ENCODE results near the gene CDC42EP5. TPM values are rescaled to one million over a fixed set of nuclear protein-coding genes. Genes with fewer than 3 reads are reported as not detected.
"Not testable (repeated sequence)": the region's sequence is repeated elsewhere in the genome, so short reads cannot be mapped to it uniquely, and the experiment has no call there.

Gene CDC42EP5
- total and polyA plus RNA-seq, 2 donors from 2014 or later: 19.3 to 29.9 TPM

DNA sequence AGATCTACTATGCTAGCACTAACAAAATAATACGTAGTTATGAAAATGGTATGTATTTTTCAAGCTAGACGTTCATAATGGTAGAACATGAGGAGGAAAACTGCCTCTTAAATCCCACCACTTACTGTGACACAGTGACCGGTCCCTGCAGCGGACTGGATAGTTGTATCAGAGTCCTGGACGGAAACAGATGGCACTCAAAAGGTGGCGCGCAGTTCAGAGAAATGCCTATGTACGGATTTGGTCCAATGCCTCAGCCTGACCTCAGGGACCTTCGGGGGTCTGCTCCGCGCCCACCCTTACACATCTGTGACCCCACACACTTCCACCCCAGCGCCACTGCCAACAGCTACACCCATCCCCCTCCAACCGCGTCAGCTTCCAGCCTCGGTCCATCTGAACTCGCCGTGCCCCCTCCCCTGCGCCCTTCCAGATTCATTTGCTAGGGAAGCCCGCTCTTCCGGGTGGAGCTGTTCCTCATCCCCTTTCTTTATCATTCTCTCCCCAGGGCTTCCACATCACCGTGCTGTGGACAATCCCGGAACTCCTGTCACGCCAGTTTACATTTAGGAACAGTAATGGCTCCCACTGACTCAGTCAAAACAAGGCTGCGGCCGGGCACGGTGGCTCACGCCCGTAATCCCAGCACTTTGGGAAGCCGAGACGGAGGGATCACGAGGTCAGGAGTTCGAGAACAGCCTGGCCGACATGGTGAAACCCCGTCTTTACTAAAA lies 24.9 kb downstream of the CDC42EP5 start:
- peaks cover 0 to 22% (median 20%) of the 10 kb centered on the region in 3 donors for H3K4me1 ChIP-seq (ENCODE audit: control insufficient read depth in 2 of 3, insufficient read depth in 2 of 3, low read depth in 1 of 3, low read length in 3 of 3)
- peak overlapping the region; percentile 99 for H3K27ac ChIP-seq (ENCODE audit: low read depth in 2 of 2, low read length in 2 of 2)
- no peaks in the 10 kb centered on the region for H3K9me3 ChIP-seq (ENCODE audit: control insufficient read depth in 2 of 3, insufficient read depth in 1 of 3, low read length in 3 of 3)
- peak; percentile 71 to 89 (median 82) for DNase-seq
- intact Hi-C loops (cut with DNase I): no loop called here
- H3K36me3 ChIP-seq (ENCODE audit: control insufficient read depth in 2 of 3, insufficient read depth in 3 of 3, low read length in 3 of 3): peaks cover 0 to 21% (median 16%) of the 10 kb centered on the region in 3 donors
- peak overlapping the region; percentile 94 to 97 (median 94) for H3K9ac ChIP-seq (ENCODE audit: low read length in 3 of 3)
- peak overlapping the region; percentile 95 to 97 (median 96) for H3K4me3 ChIP-seq (ENCODE audit: low read length in 3 of 3)
- FAIRE-seq: no peak
- H3K27me3 ChIP-seq (ENCODE audit: control insufficient read depth, insufficient read depth, low read length): no peaks in the 10 kb centered on the region
- TF ChIP-seq, protein P1, sequence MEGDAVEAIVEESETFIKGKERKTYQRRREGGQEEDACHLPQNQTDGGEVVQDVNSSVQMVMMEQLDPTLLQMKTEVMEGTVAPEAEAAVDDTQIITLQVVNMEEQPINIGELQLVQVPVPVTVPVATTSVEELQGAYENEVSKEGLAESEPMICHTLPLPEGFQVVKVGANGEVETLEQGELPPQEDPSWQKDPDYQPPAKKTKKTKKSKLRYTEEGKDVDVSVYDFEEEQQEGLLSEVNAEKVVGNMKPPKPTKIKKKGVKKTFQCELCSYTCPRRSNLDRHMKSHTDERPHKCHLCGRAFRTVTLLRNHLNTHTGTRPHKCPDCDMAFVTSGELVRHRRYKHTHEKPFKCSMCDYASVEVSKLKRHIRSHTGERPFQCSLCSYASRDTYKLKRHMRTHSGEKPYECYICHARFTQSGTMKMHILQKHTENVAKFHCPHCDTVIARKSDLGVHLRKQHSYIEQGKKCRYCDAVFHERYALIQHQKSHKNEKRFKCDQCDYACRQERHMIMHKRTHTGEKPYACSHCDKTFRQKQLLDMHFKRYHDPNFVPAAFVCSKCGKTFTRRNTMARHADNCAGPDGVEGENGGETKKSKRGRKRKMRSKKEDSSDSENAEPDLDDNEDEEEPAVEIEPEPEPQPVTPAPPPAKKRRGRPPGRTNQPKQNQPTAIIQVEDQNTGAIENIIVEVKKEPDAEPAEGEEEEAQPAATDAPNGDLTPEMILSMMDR (IDR thresholded peaks at IDR 0.05; ENCODE audit: borderline replicate concordance, extremely low read depth, insufficient read depth): no peak

DNA sequence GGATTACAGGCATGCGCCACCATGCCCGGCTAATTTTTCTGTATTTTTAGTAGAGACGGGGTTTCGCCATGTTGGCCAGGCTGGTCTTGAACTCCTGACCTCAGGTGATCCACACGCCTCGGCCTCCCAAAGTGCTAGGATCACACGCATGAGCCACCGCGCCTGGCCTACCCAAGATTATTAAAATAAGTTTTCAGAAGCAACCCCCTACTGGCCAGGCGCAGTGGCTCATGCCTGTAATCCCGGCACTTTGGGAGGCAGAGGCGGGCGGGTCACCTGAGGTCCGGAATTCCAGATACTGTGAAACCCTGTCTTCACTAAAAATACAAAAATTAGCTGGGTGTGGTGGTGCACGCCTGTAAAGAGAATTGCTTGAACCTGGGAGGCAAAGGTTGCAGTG lies 26.7 kb downstream of the CDC42EP5 start:
- H3K36me3 ChIP-seq (ENCODE audit: control insufficient read depth in 2 of 3, insufficient read depth in 3 of 3, low read length in 3 of 3); FAIRE-seq; H3K27ac ChIP-seq (ENCODE audit: low read depth in 2 of 2, low read length in 2 of 2); H3K9me3 ChIP-seq (ENCODE audit: control insufficient read depth in 2 of 3, insufficient read depth in 1 of 3, low read length in 3 of 3); H3K9ac ChIP-seq (ENCODE audit: low read length in 3 of 3); H3K4me3 ChIP-seq (ENCODE audit: low read length in 3 of 3); intact Hi-C loops (cut with DNase I); H3K27me3 ChIP-seq (ENCODE audit: control insufficient read depth, insufficient read depth, low read length): not testable (repeated sequence)
- peak in 1 of 5 donors; percentile 61 for DNase-seq
- H3K4me1 ChIP-seq (ENCODE audit: control insufficient read depth in 2 of 3, insufficient read depth in 2 of 3, low read depth in 1 of 3, low read length in 3 of 3): peaks cover 0 to 22% (median 17%) of the 10 kb centered on the region in 3 donors

DNA sequence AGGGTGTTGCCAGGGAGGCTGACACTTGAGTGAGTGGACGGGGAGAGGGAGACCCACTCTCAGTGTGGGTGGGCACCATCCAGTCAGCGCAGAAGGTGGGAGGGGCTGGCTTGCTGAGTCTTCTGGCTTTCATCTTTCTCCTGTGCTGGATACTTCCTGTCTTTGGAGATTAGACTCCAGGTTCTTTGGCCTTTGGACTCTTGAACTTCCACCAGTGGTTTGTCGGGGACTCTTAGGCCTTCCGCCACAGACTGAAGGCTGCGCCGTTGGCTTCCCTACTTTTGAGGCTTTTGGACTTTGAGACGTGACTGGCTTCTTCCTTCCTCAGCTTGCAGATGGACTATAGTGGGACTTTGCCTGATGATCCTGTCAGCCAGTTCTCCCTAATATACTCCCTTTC lies 28.4 kb downstream of the CDC42EP5 start:
- no peak overlapping the region for H3K4me3 ChIP-seq (ENCODE audit: low read length in 3 of 3)
- H3K36me3 ChIP-seq (ENCODE audit: control insufficient read depth in 2 of 3, insufficient read depth in 3 of 3, low read length in 3 of 3): no peaks in the 10 kb centered on the region
- no peaks in the 10 kb centered on the region for H3K9me3 ChIP-seq (ENCODE audit: control insufficient read depth in 2 of 3, insufficient read depth in 1 of 3, low read length in 3 of 3)
- no peak overlapping the region for H3K27ac ChIP-seq (ENCODE audit: low read depth in 2 of 2, low read length in 2 of 2)
- TF ChIP-seq, protein P1 (IDR thresholded peaks at IDR 0.05; ENCODE audit: borderline replicate concordance, extremely low read depth, insufficient read depth): no peak
- intact Hi-C loops (cut with DNase I): no loop called here
- H3K4me1 ChIP-seq (ENCODE audit: control insufficient read depth in 2 of 3, insufficient read depth in 2 of 3, low read depth in 1 of 3, low read length in 3 of 3): peaks cover 0 to 8% (median 8%) of the 10 kb centered on the region in 3 donors
- peak in 1 of 5 donors; percentile 48 for DNase-seq
- no peaks in the 10 kb centered on the region for H3K27me3 ChIP-seq (ENCODE audit: control insufficient read depth, insufficient read depth, low read length)
- no peak overlapping the region for H3K9ac ChIP-seq (ENCODE audit: low read length in 3 of 3)
- no peak for FAIRE-seq

DNA sequence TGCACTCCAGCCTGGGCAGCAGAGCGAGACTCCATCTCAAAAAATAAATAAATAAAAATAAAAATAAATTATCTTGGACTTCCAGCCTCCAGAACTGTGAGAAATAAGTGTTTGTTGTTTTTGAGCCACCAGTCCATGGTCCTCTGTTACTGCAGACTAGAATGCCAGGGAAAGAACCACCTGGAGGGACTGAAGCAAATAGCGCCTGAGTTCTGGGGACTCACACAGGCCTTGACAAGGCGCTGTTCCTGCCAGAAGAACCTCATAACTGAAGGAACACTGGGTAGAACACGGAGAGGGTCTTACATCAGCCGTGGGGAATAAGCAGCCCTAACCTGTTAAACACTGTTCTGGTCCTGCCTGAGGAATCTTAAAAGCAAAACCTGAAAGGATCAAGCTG lies 32.5 kb downstream of the CDC42EP5 start:
- intact Hi-C loops (cut with DNase I): no loop called here
- Histone ChIP-seq H3K9me3 (ENCODE audit: control insufficient read depth in 2 of 3, insufficient read depth in 1 of 3, low read length in 3 of 3) (no peaks in the 10 kb centered on the region), H3K4me1 (ENCODE audit: control insufficient read depth in 2 of 3, insufficient read depth in 2 of 3, low read depth in 1 of 3, low read length in 3 of 3) (peaks cover 0 to 4% (median 3%) of the 10 kb centered on the region in 3 donors), H3K9ac (ENCODE audit: low read length in 3 of 3) (no peak overlapping the region), H3K36me3 (ENCODE audit: control insufficient read depth in 2 of 3, insufficient read depth in 3 of 3, low read length in 3 of 3) (no peaks in the 10 kb centered on the region), H3K27me3 (ENCODE audit: control insufficient read depth, insufficient read depth, low read length) (no peaks in the 10 kb centered on the region), H3K4me3 (ENCODE audit: low read length in 3 of 3) (no peak overlapping the region), H3K27ac (ENCODE audit: low read depth in 2 of 2, low read length in 2 of 2) (no peak overlapping the region)
- FAIRE-seq (no peak), DNase-seq (no peak)
- TF ChIP-seq, protein P1 (IDR thresholded peaks at IDR 0.05; ENCODE audit: borderline replicate concordance, extremely low read depth, insufficient read depth): no peak
